HCT116 (cell line): ENCODE data around the gene RIOK2. TPM values are rescaled to one million over a fixed set of nuclear protein-coding genes. Genes with fewer than 3 reads are reported as not detected.

Experiments used
- ATAC-seq: fragments of 200-7000 bp; cut with Tn5 transposase; 2 replicates; pipeline ENCODE4 v1.9.1; 2020; ENCODE audit warnings: mild to moderate bottlenecking, moderate library complexity
- BruUV-seq: library from RNA; stranded (reverse); fragments of 400-500 nt; replicated peaks from 2 replicates; lab custom pipeline; 2021; lab: Mats Ljungman, UMichigan
- CTCF ChIA-PET: fragments of 300-600 bp; sonication (Branson Sonifier 250); formaldehyde crosslinking; loops from one replicate; lab custom pipeline; 2021; ENCODE audit warnings: antibody characterized with exemption; lab: Charles Lee
- POLR2A ChIA-PET: fragments of 300-600, 350-600 bp; sonication (Branson Sonifier 250); formaldehyde crosslinking; loops from one replicate; lab custom pipeline; 2021; ENCODE audit warnings: antibody characterized with exemption; lab: Charles Lee
- RAD21 ChIA-PET, 2 experiments: fragments of 300-600 bp; sonication (Branson Sonifier 250); formaldehyde crosslinking; loops; one replicate each; lab custom pipeline; 2023; ENCODE audit warnings: low total read pairs in 2 of 2; ENCODE audit not compliant: uncharacterized antibody in 2 of 2, unreplicated experiment in 2 of 2, low non-redundant PET in 1 of 2; lab: Charles Lee
- DNase-seq: peaks from one replicate; pipeline ENCODE4 v3.0.0-alpha.2; 2010; ENCODE audit warnings: low read depth, low spot score
- H2AFZ ChIP-seq: fragments of 200-600 bp; shearing (Covaris generic), sonication (generic); 2 replicates; pipeline ENCODE4 v1.6.1; 2017; ENCODE audit warnings: low read depth, mixed run types, mixed read lengths, antibody characterized with exemption, low read length; ENCODE audit not compliant: poor library complexity, severe bottlenecking
- H3K27ac ChIP-seq: 2 replicates; pipeline ENCODE4 v1.5.1; 2012; ENCODE audit warnings: low read depth, low read length
- H3K27me3 ChIP-seq: fragments of 200-600 bp; sonication (generic); 2 replicates; pipeline ENCODE4 v1.6.1; 2016; ENCODE audit warnings: mixed run types, low read length, mixed read lengths; ENCODE audit not compliant: insufficient read depth
- H3K36me3 ChIP-seq, 2 experiments: fragments of 200-500 bp in 1 of 2; fragments of 200-600 bp in 1 of 2; sonication (Bioruptor generic) in 1 of 2; sonication (generic) in 1 of 2; 2 replicates each; pipeline versions ENCODE4 v1.5.1 to v1.6.1; 2014 to 2016; ENCODE audit warnings: low read length in 2 of 2, inconsistent platforms in 1 of 2, mixed read lengths in 1 of 2, mixed run types in 1 of 2; ENCODE audit not compliant: insufficient read depth in 2 of 2, control insufficient read depth in 1 of 2
- H3K4me1 ChIP-seq, 2 experiments: fragments of 200-600 bp in 1 of 2; sonication (generic) in 1 of 2; 2 replicates each; pipeline versions ENCODE4 v1.5.1 to v1.6.1; 2012 to 2017; ENCODE audit warnings: low read length in 2 of 2, inconsistent platforms in 1 of 2, mild to moderate bottlenecking in 1 of 2, mixed read lengths in 1 of 2, mixed run types in 1 of 2, moderate library complexity in 1 of 2; ENCODE audit not compliant: insufficient read depth in 2 of 2, control insufficient read depth in 1 of 2
- H3K4me2 ChIP-seq: fragments of 200-600 bp; sonication (generic); 2 replicates; pipeline ENCODE4 v1.6.1; 2017; ENCODE audit warnings: mixed run types, low read length, mixed read lengths
- H3K4me3 ChIP-seq, 2 experiments: fragments of 200-600 bp in 1 of 2; sonication (generic) in 1 of 2; replicated peaks in 1 of 2; 2 replicates each; pipeline ENCODE4 v1.5.1; 2011 to 2016; ENCODE audit warnings: low read length in 2 of 2, control low read depth in 1 of 2, low read depth in 1 of 2, mild to moderate bottlenecking in 1 of 2, mixed read lengths in 1 of 2, mixed run types in 1 of 2
- H3K79me2 ChIP-seq: fragments of 200-600 bp; sonication (generic); 2 replicates; pipeline ENCODE4 v1.6.1; 2017; ENCODE audit warnings: mild to moderate bottlenecking, mixed run types, low read length, moderate library complexity, mixed read lengths; ENCODE audit not compliant: insufficient read depth
- H3K9ac ChIP-seq: fragments of 200-600 bp; sonication (generic); 2 replicates; pipeline ENCODE4 v1.6.1; 2016; ENCODE audit warnings: low read length, mixed read lengths
- H3K9me2 ChIP-seq: fragments of 200-600 bp; sonication (generic), shearing (Covaris generic); 2 replicates; pipeline ENCODE4 v1.6.1; 2017; ENCODE audit warnings: mixed run types, mild to moderate bottlenecking, moderate library complexity; ENCODE audit not compliant: insufficient read depth
- H3K9me3 ChIP-seq, 2 experiments: fragments of 200-500 bp in 1 of 2; fragments of 200-600 bp in 1 of 2; sonication (Bioruptor generic) in 1 of 2; sonication (generic) in 1 of 2; 2 replicates each; pipeline ENCODE4 v1.6.1; 2014 to 2017; ENCODE audit warnings: low read length in 2 of 2, mixed read lengths in 2 of 2, inconsistent platforms in 1 of 2, low read depth in 1 of 2, mild to moderate bottlenecking in 1 of 2, mixed run types in 1 of 2, moderate library complexity in 1 of 2; ENCODE audit not compliant: control insufficient read depth in 1 of 2, insufficient read depth in 1 of 2
- H4K20me1 ChIP-seq: fragments of 200-600 bp; sonication (generic), shearing (Covaris generic); 2 replicates; pipeline ENCODE4 v1.6.1; 2017; ENCODE audit warnings: mixed run types, mild to moderate bottlenecking, moderate library complexity; ENCODE audit not compliant: insufficient read depth
- CTCF ChIP-seq, 3 experiments: fragments of 200-600 bp in 1 of 3; sonication (generic) in 1 of 3; IDR thresholded peaks in 2 of 3; conservative IDR thresholded peaks in 1 of 3; 2 replicates each; pipeline ENCODE4 v1.5.1; 2012 to 2017; ENCODE audit warnings: low read depth in 2 of 3, low read length in 2 of 3, antibody characterized with exemption in 1 of 3, borderline replicate concordance in 1 of 3, control low read depth in 1 of 3, mild to moderate bottlenecking in 1 of 3, mixed read lengths in 1 of 3, mixed run types in 1 of 3, moderate library complexity in 1 of 3; ENCODE audit not compliant: insufficient read depth in 1 of 3
- EGR1 ChIP-seq: IDR thresholded peaks from 2 replicates; pipeline ENCODE4 v1.6.1; 2012; ENCODE audit warnings: low read depth
- ELF1 ChIP-seq: IDR thresholded peaks from 2 replicates; pipeline ENCODE4 v1.6.1; 2012; ENCODE audit warnings: low read depth, borderline replicate concordance
- JUND ChIP-seq: IDR thresholded peaks from 2 replicates; pipeline ENCODE4 v1.6.1; 2012
- MAX ChIP-seq: IDR thresholded peaks from 2 replicates; pipeline ENCODE4 v1.6.1; 2012
- POLR2A ChIP-seq: IDR thresholded peaks from 2 replicates; pipeline ENCODE4 v1.7.0; 2011; ENCODE audit warnings: borderline replicate concordance; ENCODE audit not compliant: insufficient read depth, insufficient read length; ENCODE audit errors: extremely low read depth
- POLR2AphosphoS5 ChIP-seq: IDR thresholded peaks from 2 replicates; pipeline ENCODE4 v1.6.1; 2011; ENCODE audit warnings: mild to moderate bottlenecking, low read depth, low read length, moderate library complexity
- RAD21 ChIP-seq: IDR thresholded peaks from 2 replicates; pipeline ENCODE4 v1.6.1; 2012; ENCODE audit warnings: low read depth, mild to moderate bottlenecking
- SIN3A ChIP-seq: IDR thresholded peaks from 2 replicates; pipeline ENCODE4 v1.6.1; 2012; ENCODE audit warnings: low read depth
- SP1 ChIP-seq: IDR thresholded peaks from 2 replicates; pipeline ENCODE4 v1.6.1; 2012; ENCODE audit warnings: low read depth
- TCF7L2 ChIP-seq: IDR thresholded peaks from 2 replicates; pipeline ENCODE4 v1.7.0; 2011; ENCODE audit warnings: borderline replicate concordance, inconsistent platforms; ENCODE audit not compliant: insufficient read depth, insufficient read length; ENCODE audit errors: extremely low read depth
- ZBTB33 ChIP-seq: IDR thresholded peaks from 2 replicates; pipeline ENCODE4 v1.6.1; 2011; ENCODE audit warnings: mild to moderate bottlenecking, low read length, moderate library complexity; ENCODE audit not compliant: insufficient replicate concordance; ENCODE audit errors: extremely low read depth
- ZFX ChIP-seq: fragments of 450-650 bp; IDR thresholded peaks from 2 replicates; pipeline ENCODE4 v1.6.1; 2017
- ZNF274 ChIP-seq: fragments of 200-500 bp; sonication (Bioruptor generic); IDR thresholded peaks from 2 replicates; pipeline ENCODE4 v1.6.1; 2014; ENCODE audit warnings: mild to moderate bottlenecking, low read depth, low read length, inconsistent platforms
- intact Hi-C: fragments of 100-400 bp; cut with micrococcal nuclease; formaldehyde crosslinking; loops from 2 replicates; pipeline ENCODE4 v1.10.0; 2022
- total RNA-seq: library from RNA; stranded (reverse); gene quantifications from one replicate; pipeline ENCODE4 v1.2.1, GENCODE V29; 2021; ENCODE audit not compliant: unreplicated experiment

Gene RIOK2
- total RNA-seq, 1 experiment from 2014 or later = 27.1 TPM

GRCh38 chr5:97193355-97193688 is 10.3 kb upstream of the RIOK2 start:
- POLR2A ChIA-PET = no interaction called here
- H3K9ac ChIP-seq = no peak overlapping the region
- TF ChIP-seq SP1 (no peak), POLR2AphosphoS5 (no peak), POLR2A (no peak), ELF1 (no peak), TCF7L2 (no peak), ZFX (no peak), EGR1 (no peak), ZBTB33 (no peak), ZNF274 (no peak), JUND (no peak), RAD21 (no peak), SIN3A (no peak), MAX (no peak), CTCF (IDR thresholded peaks at IDR 0.05 in 2 of 3, conservative IDR thresholded peaks at IDR 0.05 in 1 of 3; ENCODE audit: borderline replicate concordance in 1 of 3, insufficient read depth in 1 of 3, low read depth in 2 of 3, low read length in 2 of 3) (no peak)

More at GRCh38 chr5:97193355-97193688, 10.3 kb upstream of the RIOK2 start:
- H3K27me3 ChIP-seq = no peaks in the 10 kb centered on the region
- H3K79me2 ChIP-seq = no peaks in the 10 kb centered on the region
- peaks cover 0 to 2% of the 10 kb centered on the region in 2 experiments; a peak in 1 of 4 replicates for H3K4me1 ChIP-seq
- H3K4me2 ChIP-seq = no peak overlapping the region
- intact Hi-C loops = no loop called here
- ChIA-PET CTCF (no interaction called here), RAD21 (no interaction called here)
- H4K20me1 ChIP-seq = no peaks in the 10 kb centered on the region
- no peak overlapping the region for H2AFZ ChIP-seq
- no peaks in the 10 kb centered on the region for H3K9me3 ChIP-seq
- BruUV-seq = no TSS peak
- no peaks in the 10 kb centered on the region for H3K9me2 ChIP-seq
- no peak overlapping the region for H3K27ac ChIP-seq
- DNase-seq (no peak), ATAC-seq (no peak)
- H3K36me3 ChIP-seq = no peaks in the 10 kb centered on the region
- no peak overlapping the region for H3K4me3 ChIP-seq
